CD4-positive, alpha-beta T cell (primary cell): ENCODE data around the gene CRB1. TPM values are rescaled to one million over a fixed set of nuclear protein-coding genes. Genes with fewer than 3 reads are reported as not detected.

ENCODE experiments used
- ATAC-seq: fragments of 200-7000 bp; cut with Tn5 transposase; one replicate; pipeline ENCODE4 v1.10.0; 2022; ENCODE audit warnings: mild to moderate bottlenecking; ENCODE audit not compliant: poor library complexity
- CTCF ChIA-PET: fragments of 350-600 bp; sonication (Branson Sonifier 250); formaldehyde crosslinking; loops from one replicate; lab custom pipeline; 2021; ENCODE audit warnings: antibody characterized with exemption, inconsistent platforms; lab: Charles Lee
- POLR2A ChIA-PET: fragments of 350-600 bp; sonication (Branson Sonifier 250); formaldehyde crosslinking; loops from one replicate; lab custom pipeline; 2021; ENCODE audit warnings: antibody characterized with exemption, inconsistent platforms; lab: Charles Lee
- DNase-seq, 14 experiments: peaks; one replicate each; pipeline ENCODE4 v3.0.0-alpha.2; 2013 to 2020; ENCODE audit warnings: mixed read lengths in 2 of 14
- H3K27ac ChIP-seq, 2 donors: one replicate each; pipeline versions ENCODE4 v1.5.1 to v1.7.0; 2013; ENCODE audit warnings: low read length in 2 of 2, low read depth in 1 of 2, mild to moderate bottlenecking in 1 of 2
- H3K27me3 ChIP-seq, 2 experiments: 1 replicate in 1 of 2; 2 replicates in 1 of 2; pipeline versions ENCODE4 v1.6.1 to v1.7.0; 2013; ENCODE audit warnings: low read length in 2 of 2, control low read depth in 1 of 2, mild to moderate bottlenecking in 1 of 2, moderate library complexity in 1 of 2; ENCODE audit not compliant: insufficient read depth in 2 of 2, control insufficient read depth in 1 of 2
- H3K36me3 ChIP-seq: one replicate; pipeline ENCODE4 v1.6.1; 2013; ENCODE audit warnings: low read length, control low read depth; ENCODE audit not compliant: insufficient read depth
- H3K4me1 ChIP-seq: one replicate; pipeline ENCODE4 v1.6.1; 2013; ENCODE audit warnings: low read length, control low read depth; ENCODE audit not compliant: insufficient read depth
- H3K4me3 ChIP-seq: one replicate; pipeline ENCODE4 v1.5.1; 2013; ENCODE audit warnings: mild to moderate bottlenecking, low read length, moderate library complexity
- H3K9me3 ChIP-seq, 2 experiments: 1 replicate in 1 of 2; 2 replicates in 1 of 2; pipeline versions ENCODE4 v1.6.1 to v1.7.0; 2013; ENCODE audit warnings: low read length in 2 of 2, mild to moderate bottlenecking in 2 of 2, control low read depth in 1 of 2, moderate library complexity in 1 of 2; ENCODE audit not compliant: control insufficient read depth in 1 of 2, insufficient read depth in 1 of 2
- H3K27ac Mint-ChIP-seq: one replicate; pipeline ENCODE4 v1.8.0; 2020; ENCODE audit warnings: mixed read lengths
- H3K27me3 Mint-ChIP-seq: one replicate; pipeline ENCODE4 v1.8.0; 2021; ENCODE audit warnings: mixed read lengths
- H3K36me3 Mint-ChIP-seq: one replicate; pipeline ENCODE4 v1.8.0; 2021; ENCODE audit warnings: low read depth, mixed read lengths
- H3K4me1 Mint-ChIP-seq: one replicate; pipeline ENCODE4 v1.8.0; 2021; ENCODE audit warnings: low read depth, mixed read lengths
- H3K4me3 Mint-ChIP-seq: one replicate; pipeline ENCODE4 v1.8.0; 2020; ENCODE audit warnings: mild to moderate bottlenecking, mixed read lengths
- H3K9me3 Mint-ChIP-seq: one replicate; pipeline ENCODE4 v1.8.0; 2020; ENCODE audit warnings: mixed read lengths
- intact Hi-C, 2 experiments: fragments of 100-400 bp; cut with DNase I in 1 of 2; cut with micrococcal nuclease in 1 of 2; formaldehyde crosslinking; loops; one replicate each; pipeline versions ENCODE4 v1.15.1 to v1.9.0; 2023 to 2025; cut with DNase I, micrococcal nuclease
- total RNA-seq, 174 experiments: library from RNA in 2 of 174; stranded (reverse) in 2 of 174; gene quantifications; one replicate each; pipeline ENCODE4 v1.2.3 and lab custom pipeline; 2021 to 2026
- TF ChIP-seq, protein P1 (sequence below): fragments of 200-600 bp; IDR thresholded peaks from one replicate; pipeline ENCODE4 v1.8.0; 2022; ENCODE audit warnings: antibody characterized with exemption, mild to moderate bottlenecking

The CRB1 gene
- total RNA-seq, 2 experiments from 2014 or later = 0.17 to 0.25 TPM

- intact Hi-C loops = loop anchor here in 1 of 2 experiments (10.0 kb wide), 1 partner anchor 56 kb away; no protein-coding TSS in a partner anchor
- peaks cover 13% of the 10 kb centered on the region for H3K4me1 ChIP-seq
- no peaks in the 10 kb centered on the region for H3K36me3 ChIP-seq
- Mint-ChIP-seq H3K4me1 (peaks cover 46% of the 10 kb centered on the region), H3K9me3 (no peaks in the 10 kb centered on the region), H3K27ac (no peak overlapping the region), H3K36me3 (no peaks in the 10 kb centered on the region), H3K27me3 (peaks cover 6% of the 10 kb centered on the region), H3K4me3 (no peak overlapping the region)
- DNase-seq (no peak), ATAC-seq (no peak)
- H3K27me3 ChIP-seq = no peaks in the 10 kb centered on the region
- POLR2A ChIA-PET = no interaction called here
- TF ChIP-seq, protein P1, sequence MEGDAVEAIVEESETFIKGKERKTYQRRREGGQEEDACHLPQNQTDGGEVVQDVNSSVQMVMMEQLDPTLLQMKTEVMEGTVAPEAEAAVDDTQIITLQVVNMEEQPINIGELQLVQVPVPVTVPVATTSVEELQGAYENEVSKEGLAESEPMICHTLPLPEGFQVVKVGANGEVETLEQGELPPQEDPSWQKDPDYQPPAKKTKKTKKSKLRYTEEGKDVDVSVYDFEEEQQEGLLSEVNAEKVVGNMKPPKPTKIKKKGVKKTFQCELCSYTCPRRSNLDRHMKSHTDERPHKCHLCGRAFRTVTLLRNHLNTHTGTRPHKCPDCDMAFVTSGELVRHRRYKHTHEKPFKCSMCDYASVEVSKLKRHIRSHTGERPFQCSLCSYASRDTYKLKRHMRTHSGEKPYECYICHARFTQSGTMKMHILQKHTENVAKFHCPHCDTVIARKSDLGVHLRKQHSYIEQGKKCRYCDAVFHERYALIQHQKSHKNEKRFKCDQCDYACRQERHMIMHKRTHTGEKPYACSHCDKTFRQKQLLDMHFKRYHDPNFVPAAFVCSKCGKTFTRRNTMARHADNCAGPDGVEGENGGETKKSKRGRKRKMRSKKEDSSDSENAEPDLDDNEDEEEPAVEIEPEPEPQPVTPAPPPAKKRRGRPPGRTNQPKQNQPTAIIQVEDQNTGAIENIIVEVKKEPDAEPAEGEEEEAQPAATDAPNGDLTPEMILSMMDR = no peak
- no peaks in the 10 kb centered on the region for H3K9me3 ChIP-seq
- CTCF ChIA-PET = no interaction called here
- no peak overlapping the region for H3K27ac ChIP-seq
- H3K4me3 ChIP-seq = no peak overlapping the region
Observed at GRCh38 chr1:197388801-197389200, 120.7 kb downstream of the CRB1 start.

- Histone ChIP-seq H3K36me3 (no peaks in the 10 kb centered on the region), H3K9me3 (no peaks in the 10 kb centered on the region), H3K27ac (peak overlapping the region in 1 of 2 donors; percentile 26), H3K4me1 (peaks cover 13% of the 10 kb centered on the region), H3K4me3 (no peak overlapping the region), H3K27me3 (no peaks in the 10 kb centered on the region)
- DNase-seq (no peak), ATAC-seq (no peak)
- Mint-ChIP-seq H3K27me3 (peaks cover 6% of the 10 kb centered on the region), H3K4me3 (peak overlapping the region; percentile 57), H3K4me1 (peaks cover 50% of the 10 kb centered on the region), H3K36me3 (no peaks in the 10 kb centered on the region), H3K9me3 (no peaks in the 10 kb centered on the region), H3K27ac (peak overlapping the region; percentile 89)
- ChIA-PET CTCF (interaction anchor here (2.9 kb wide), 1 partner anchor 9 kb away, joined by 18 read pairs; no protein-coding TSS in a partner anchor), POLR2A (interaction anchor here (1.2 kb wide), 1 partner anchor 9 kb away, joined by 6 read pairs; no protein-coding TSS in a partner anchor)
- TF ChIP-seq, protein P1 = no peak
- intact Hi-C loops = loop anchor here (10.0 kb wide), 2 partner anchors 524 to 534 kb away; partner anchors contain the start of gene LHX9 (in 1 of the 2)
Observed at GRCh38 chr1:197390856-197391255, 122.8 kb downstream of the CRB1 start.

- H3K9me3 ChIP-seq = no peaks in the 10 kb centered on the region
- peak in 4 of 14 experiments; percentile 3 to 79 (median 74) for DNase-seq
- ATAC-seq = peak; percentile 85
- intact Hi-C loops = loop anchor here (10.0 kb wide), 2 partner anchors 523 to 533 kb away; partner anchors contain the start of gene LHX9 (in 1 of the 2)
- H3K27ac ChIP-seq = peak overlapping the region in 1 of 2 donors; percentile 26
- TF ChIP-seq, protein P1 = no peak
- Mint-ChIP-seq H3K9me3 (no peaks in the 10 kb centered on the region), H3K4me3 (peak overlapping the region; percentile 57), H3K36me3 (no peaks in the 10 kb centered on the region), H3K27ac (peak overlapping the region; percentile 89), H3K4me1 (peaks cover 50% of the 10 kb centered on the region), H3K27me3 (no peaks in the 10 kb centered on the region)
- H3K4me3 ChIP-seq = no peak overlapping the region
- POLR2A ChIA-PET = interaction anchor here (0.6 kb wide), 1 partner anchor 9 kb away, joined by 3 read pairs; no protein-coding TSS in a partner anchor
- CTCF ChIA-PET = interaction anchor here (1.3 to 2.9 kb wide), 2 partner anchors 8 to 23 kb away, joined by 5 to 18 read pairs; no protein-coding TSS in a partner anchor
- peaks cover 13% of the 10 kb centered on the region for H3K4me1 ChIP-seq
- no peaks in the 10 kb centered on the region for H3K36me3 ChIP-seq
- no peaks in the 10 kb centered on the region for H3K27me3 ChIP-seq
Observed at GRCh38 chr1:197391303-197392226, 123.5 kb downstream of the CRB1 start.
